Naive thymus-derived CD8-positive, alpha-beta T cell (primary cell): ENCODE results near the gene CCDC77. TPM values are rescaled to one million over a fixed set of nuclear protein-coding genes. Genes with fewer than 3 reads are reported as not detected.

Source experiments
- polyA plus RNA-seq, 3 donors: library from polyadenylated mRNA; unstranded; fragments of 300-500 nt; fragmentation: Illumina TruSeq; gene quantifications; one replicate each; pipeline ENCODE4 v1.2.3, GENCODE V29; 2021
- total RNA-seq, 8 experiments: library from RNA in 2 of 8; stranded (reverse) in 2 of 8; gene quantifications; one replicate each; pipeline ENCODE4 v1.2.3 and lab custom pipeline; 2021 to 2026

The CCDC77 gene
- total and polyA plus RNA-seq, 5 experiments from 2014 or later = 3.4 to 13.5 (median 6.6) TPM

Other genes with a start within 250 kb of the CCDC77 start
- under 1 TPM in 1 of 2 experiments, not detected in 1; 0.78 TPM for gene SLC6A12, start 187.5 kb upstream of the CCDC77 start, total RNA-seq
- gene SLC6A12, start 187.5 kb upstream of the CCDC77 start, polyA plus RNA-seq = not detected
- 1 to 10 TPM; 1.1 to 3.1 TPM for gene SLC6A13, start 138.8 kb upstream of the CCDC77 start, total RNA-seq
- under 1 TPM in 1 of 3 donors, not detected in 2; 0.51 TPM for gene SLC6A13, start 138.8 kb upstream of the CCDC77 start, polyA plus RNA-seq
- 100 to 1,000 TPM; 120 to 126 TPM for gene KDM5A, start 12.3 kb upstream of the CCDC77 start, total RNA-seq
- gene KDM5A, start 12.3 kb upstream of the CCDC77 start, polyA plus RNA-seq = 10 to 100 TPM; 43.6 to 60.1 (median 50.8) TPM
- gene B4GALNT3, start 58.3 kb downstream of the CCDC77 start, total RNA-seq = under 1 TPM; 0.34 to 0.66 TPM
- 1 to 10 TPM in 1 of 3 donors, under 1 TPM in 2; 0.14 to 1.8 (median 0.40) TPM for gene B4GALNT3, start 58.3 kb downstream of the CCDC77 start, polyA plus RNA-seq